Muscle of leg (tissue), 11 donors: ENCODE measurements around the gene PRRG2. TPM values are rescaled to one million over a fixed set of nuclear protein-coding genes. Genes with fewer than 3 reads are reported as not detected.

Source experiments
- DNase-seq: peaks from one replicate; pipeline ENCODE4 v3.0.0; 2013
- H3K27ac ChIP-seq: one replicate; pipeline ENCODE4 v1.5.1; 2013; ENCODE audit warnings: mild to moderate bottlenecking, low read length, control low read depth
- H3K27me3 ChIP-seq: one replicate; pipeline ENCODE4 v1.6.1; 2013; ENCODE audit warnings: low read length; ENCODE audit not compliant: control insufficient read depth, insufficient read depth
- H3K36me3 ChIP-seq: one replicate; pipeline ENCODE4 v1.6.1; 2013; ENCODE audit warnings: low read length; ENCODE audit not compliant: control insufficient read depth, insufficient read depth
- H3K4me1 ChIP-seq: one replicate; pipeline ENCODE4 v1.6.1; 2013; ENCODE audit warnings: low read length; ENCODE audit not compliant: control insufficient read depth, insufficient read depth
- H3K4me3 ChIP-seq: one replicate; pipeline ENCODE4 v1.5.1; 2013; ENCODE audit warnings: low read length, control low read depth
- H3K9me3 ChIP-seq: replicated peaks from 2 replicates; pipeline ENCODE4 v1.6.1; 2013; ENCODE audit warnings: low read depth, low read length; ENCODE audit not compliant: control insufficient read depth
- WGBS: methylation state at CpG from one replicate; pipeline ENCODE4 v1.1.5; 2013; ENCODE audit warnings: missing lambda C conversion rate; ENCODE audit not compliant: insufficient coverage; 5-methylcytosine and 5-hydroxymethylcytosine counted together
- polyA plus RNA-seq, 8 donors: library from polyadenylated mRNA; unstranded; fragments of 120-200 nt; gene quantifications; one replicate each; pipeline versions ENCODE4 v1.2.1 to v1.2.3, GENCODE V29; 2013; ENCODE audit warnings: inconsistent platforms in 1 of 8, low replicate concordance in 1 of 8; ENCODE audit not compliant: insufficient read length in 8 of 8, insufficient read depth in 1 of 8
- total RNA-seq: library from RNA; stranded (reverse); fragments of 120-200 nt; gene quantifications from one replicate; pipeline ENCODE4 v1.2.4, GENCODE V29; 2013

PRRG2 gene
- total and polyA plus RNA-seq, 9 donors: 0.28 to 0.88 (median 0.56) TPM

GRCh38 chr19:49588365-49589122, 7.4 kb downstream of the PRRG2 start:
- H3K9me3 ChIP-seq: no peaks in the 10 kb centered on the region
- H3K4me1 ChIP-seq: peaks cover 21% of the 10 kb centered on the region
- peaks cover 2% of the 10 kb centered on the region for H3K27me3 ChIP-seq
- H3K27ac ChIP-seq: no peak overlapping the region
- DNase-seq: peak; percentile 18
- peaks cover 2% of the 10 kb centered on the region for H3K36me3 ChIP-seq
- WGBS: 73% methylated on average over 14 of the region's 18 CpGs
- H3K4me3 ChIP-seq: no peak overlapping the region

GRCh38 chr19:49589502-49589905, 8.4 kb downstream of the PRRG2 start:
- H3K9me3 ChIP-seq: no peaks in the 10 kb centered on the region
- no peak for DNase-seq
- H3K27me3 ChIP-seq: peaks cover 2% of the 10 kb centered on the region
- no peak overlapping the region for H3K27ac ChIP-seq
- no peak overlapping the region for H3K4me3 ChIP-seq
- H3K36me3 ChIP-seq: peaks cover 11% of the 10 kb centered on the region
- H3K4me1 ChIP-seq: peaks cover 24% of the 10 kb centered on the region
- 20% methylated on average over 1 of the region's 5 CpGs for WGBS

- WGBS: 0% methylated on average over 51 of the region's 58 CpGs
Observed at GRCh38 chr19:49590071-49590970, 9.2 kb downstream of the PRRG2 start.

GRCh38 chr19:49590971-49591730, 10.0 kb downstream of the PRRG2 start, which contains the start of gene PRR12:
PRR12 (plus strand) TSS chr19:49591182; CDS start chr19:49591655, 473 bp downstream.
- peak; percentile 91 for DNase-seq

More at GRCh38 chr19:49590071-49590970, 9.2 kb downstream of the PRRG2 start:
- peaks cover 16% of the 10 kb centered on the region for H3K36me3 ChIP-seq
- H3K4me1 ChIP-seq: peaks cover 24% of the 10 kb centered on the region
- H3K27me3 ChIP-seq: peaks cover 2% of the 10 kb centered on the region
- peak overlapping the region; percentile 88 for H3K4me3 ChIP-seq
- H3K27ac ChIP-seq: peak overlapping the region; percentile 94
- H3K9me3 ChIP-seq: no peaks in the 10 kb centered on the region
- DNase-seq: peak; percentile 96

GRCh38 chr19:49591731-49592485, 10.8 kb downstream of the PRRG2 start:
- H3K4me3 ChIP-seq: peak overlapping the region; percentile 88
- DNase-seq: peak; percentile 69
- 0% methylated on average over 30 of the region's 51 CpGs for WGBS

More at GRCh38 chr19:49590971-49591730, 10.0 kb downstream of the PRRG2 start, which contains the start of gene PRR12:
- H3K27ac ChIP-seq: peak within 1 kb of the TSS; percentile 94
- no peaks in the 10 kb centered on the region for H3K9me3 ChIP-seq
- 0% methylated on average over 6 of the region's 66 CpGs for WGBS
- H3K27me3 ChIP-seq: peaks cover under 1% of the 10 kb centered on the region
- peaks cover 24% of the 10 kb centered on the region for H3K36me3 ChIP-seq
- peaks cover 24% of the 10 kb centered on the region for H3K4me1 ChIP-seq
- H3K4me3 ChIP-seq: peak within 1 kb of the TSS; percentile 88

GRCh38 chr19:49592486-49593232, 11.5 kb downstream of the PRRG2 start:
- no peaks in the 10 kb centered on the region for H3K9me3 ChIP-seq
- peak overlapping the region; percentile 69 for H3K27ac ChIP-seq
- H3K27me3 ChIP-seq: no peaks in the 10 kb centered on the region
- peaks cover 24% of the 10 kb centered on the region for H3K4me1 ChIP-seq
- no peak for DNase-seq
- H3K4me3 ChIP-seq: peak overlapping the region; percentile 88
- peaks cover 33% of the 10 kb centered on the region for H3K36me3 ChIP-seq
- WGBS: 3% methylated on average over 15 of the region's 28 CpGs

More at GRCh38 chr19:49591731-49592485, 10.8 kb downstream of the PRRG2 start:
- H3K9me3 ChIP-seq: no peaks in the 10 kb centered on the region
- peaks cover 24% of the 10 kb centered on the region for H3K4me1 ChIP-seq
- no peaks in the 10 kb centered on the region for H3K27me3 ChIP-seq
- H3K27ac ChIP-seq: peak overlapping the region; percentile 69
- H3K36me3 ChIP-seq: peaks cover 26% of the 10 kb centered on the region

- H3K4me1 ChIP-seq: peaks cover 24% of the 10 kb centered on the region
- H3K9me3 ChIP-seq: no peaks in the 10 kb centered on the region
- peak overlapping the region; percentile 88 for H3K4me3 ChIP-seq
- peak; percentile 96 for DNase-seq
- no peaks in the 10 kb centered on the region for H3K27me3 ChIP-seq
- H3K27ac ChIP-seq: peak overlapping the region; percentile 70
- 9% methylated on average over 17 of the region's 27 CpGs for WGBS
- H3K36me3 ChIP-seq: peaks cover 36% of the 10 kb centered on the region
Observed at GRCh38 chr19:49593233-49594113, 12.4 kb downstream of the PRRG2 start.
